Thoracic aorta (tissue), 2 donors: ENCODE data around the gene REPIN1. TPM values are rescaled to one million over a fixed set of nuclear protein-coding genes. Genes with fewer than 3 reads are reported as not detected.

Source experiments
- ATAC-seq: fragments of 150-250 bp; one replicate; pipeline ENCODE4 v1.8.0; 2017; ENCODE audit warnings: low read depth; ENCODE audit not compliant: insufficient number of reproducible peaks, low FRiP score
- DNase-seq: peaks from one replicate; pipeline ENCODE4 v3.0.0-alpha.2; 2020; ENCODE audit warnings: low spot score
- H3K27ac ChIP-seq, 2 donors: fragments of 200-600 bp; sonication (generic); 1 replicate in 1 of 2; 2 replicates in 1 of 2; pipeline ENCODE4 v1.5.1; 2016; ENCODE audit warnings: mild to moderate bottlenecking in 2 of 2, moderate library complexity in 2 of 2
- H3K27me3 ChIP-seq: fragments of 200-600 bp; sonication (generic); replicated peaks from 2 replicates; pipeline ENCODE4 v1.6.0; 2016; ENCODE audit warnings: mild to moderate bottlenecking; ENCODE audit not compliant: insufficient read depth
- H3K36me3 ChIP-seq: fragments of 200-600 bp; sonication (generic); one replicate; pipeline ENCODE4 v1.5.1; 2016
- H3K4me1 ChIP-seq, 2 donors: fragments of 200-600 bp; sonication (generic); 1 replicate in 1 of 2; 2 replicates in 1 of 2; pipeline versions ENCODE4 v1.5.1 to v1.6.0; 2016; ENCODE audit warnings: low read depth in 2 of 2, mild to moderate bottlenecking in 1 of 2; ENCODE audit not compliant: control insufficient read depth in 1 of 2
- H3K4me3 ChIP-seq: fragments of 200-600 bp; sonication (generic); 2 replicates; pipeline ENCODE4 v1.5.1; 2016; ENCODE audit warnings: mild to moderate bottlenecking
- H3K9me3 ChIP-seq: fragments of 200-600 bp; sonication (generic); 2 replicates; pipeline ENCODE4 v1.5.1; 2016
- total RNA-seq, 2 donors: library from RNA; depleted of rRNA; stranded (reverse); fragments of >200 nt; gene quantifications; one replicate each; pipeline versions ENCODE4 v1.1.0 to v1.2.3, GENCODE V29; 2016
- TF ChIP-seq, protein P1 (sequence below): fragments of 200-600 bp; sonication (generic); IDR thresholded peaks from one replicate; pipeline ENCODE4 v1.5.1; 2019; ENCODE audit warnings: antibody characterized with exemption

The REPIN1 gene
- total RNA-seq, 2 donors from 2014 or later, result 80.0 to 82.3 TPM

DNA sequence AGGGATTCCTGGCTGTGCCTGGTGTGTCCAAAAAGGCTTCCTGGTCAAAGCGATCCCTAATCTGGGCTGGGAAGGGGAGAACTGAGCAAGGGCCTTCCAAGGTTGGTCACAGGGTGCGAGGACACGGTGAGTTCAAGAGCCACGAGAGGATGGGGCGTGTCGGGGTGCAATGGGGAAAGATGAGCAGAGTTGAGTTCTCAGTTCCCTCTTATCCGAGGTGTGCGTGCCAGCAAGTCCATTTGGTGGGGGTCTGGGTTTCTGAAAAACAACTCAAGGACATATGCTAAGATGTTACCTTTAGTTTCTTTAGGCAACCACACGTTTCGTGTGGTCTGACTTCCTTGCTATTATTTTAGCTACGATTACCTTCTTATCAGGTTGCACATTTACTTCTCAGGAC is 11.8 kb downstream of the REPIN1 start:
- no peak overlapping the region for H3K27ac ChIP-seq

DNA sequence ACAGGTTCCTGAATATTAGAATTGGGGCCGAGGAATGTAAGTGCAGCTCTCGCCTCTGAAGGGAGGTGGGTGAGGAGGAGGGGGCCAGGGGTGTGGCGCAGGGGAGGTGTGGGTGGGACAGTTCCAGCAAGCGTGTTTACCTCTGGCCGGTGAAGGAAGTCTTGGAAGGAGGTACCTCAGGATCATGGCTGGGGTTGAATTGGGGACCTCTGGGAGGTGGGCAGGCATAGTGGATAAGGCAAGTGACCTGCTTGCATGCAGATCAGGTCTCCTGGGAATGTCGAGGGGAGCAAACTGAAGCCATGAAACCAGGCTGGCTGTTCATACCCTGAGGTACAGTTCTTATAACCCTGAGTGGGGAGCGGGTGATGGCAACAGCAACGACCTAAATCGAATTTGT is 12.5 kb downstream of the REPIN1 start:
- ATAC-seq, result no peak
- no peaks in the 10 kb centered on the region for H3K9me3 ChIP-seq
- no peak overlapping the region for H3K27ac ChIP-seq
- H3K27me3 ChIP-seq, result no peaks in the 10 kb centered on the region
- no peak overlapping the region for H3K4me3 ChIP-seq
- H3K4me1 ChIP-seq, result peaks cover 5 to 13% of the 10 kb centered on the region in 2 donors
- TF ChIP-seq, protein P1, sequence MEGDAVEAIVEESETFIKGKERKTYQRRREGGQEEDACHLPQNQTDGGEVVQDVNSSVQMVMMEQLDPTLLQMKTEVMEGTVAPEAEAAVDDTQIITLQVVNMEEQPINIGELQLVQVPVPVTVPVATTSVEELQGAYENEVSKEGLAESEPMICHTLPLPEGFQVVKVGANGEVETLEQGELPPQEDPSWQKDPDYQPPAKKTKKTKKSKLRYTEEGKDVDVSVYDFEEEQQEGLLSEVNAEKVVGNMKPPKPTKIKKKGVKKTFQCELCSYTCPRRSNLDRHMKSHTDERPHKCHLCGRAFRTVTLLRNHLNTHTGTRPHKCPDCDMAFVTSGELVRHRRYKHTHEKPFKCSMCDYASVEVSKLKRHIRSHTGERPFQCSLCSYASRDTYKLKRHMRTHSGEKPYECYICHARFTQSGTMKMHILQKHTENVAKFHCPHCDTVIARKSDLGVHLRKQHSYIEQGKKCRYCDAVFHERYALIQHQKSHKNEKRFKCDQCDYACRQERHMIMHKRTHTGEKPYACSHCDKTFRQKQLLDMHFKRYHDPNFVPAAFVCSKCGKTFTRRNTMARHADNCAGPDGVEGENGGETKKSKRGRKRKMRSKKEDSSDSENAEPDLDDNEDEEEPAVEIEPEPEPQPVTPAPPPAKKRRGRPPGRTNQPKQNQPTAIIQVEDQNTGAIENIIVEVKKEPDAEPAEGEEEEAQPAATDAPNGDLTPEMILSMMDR, result no peak
- no peak for DNase-seq
- H3K36me3 ChIP-seq, result no peaks in the 10 kb centered on the region

More for the DNA sequence above, 11.8 kb downstream of the REPIN1 start:
- Histone ChIP-seq H3K4me1 (peaks cover 5 to 13% of the 10 kb centered on the region in 2 donors), H3K27me3 (no peaks in the 10 kb centered on the region), H3K36me3 (no peaks in the 10 kb centered on the region), H3K4me3 (peak overlapping the region; percentile 77), H3K9me3 (no peaks in the 10 kb centered on the region)
- no peak for ATAC-seq
- TF ChIP-seq, protein P1, result no peak
- no peak for DNase-seq

- no peaks in the 10 kb centered on the region for H3K27me3 ChIP-seq
- no peaks in the 10 kb centered on the region for H3K9me3 ChIP-seq
- peaks cover 5 to 13% of the 10 kb centered on the region in 2 donors for H3K4me1 ChIP-seq
- no peak overlapping the region for H3K4me3 ChIP-seq
- DNase-seq (no peak), ATAC-seq (no peak)
- H3K27ac ChIP-seq, result no peak overlapping the region
- no peaks in the 10 kb centered on the region for H3K36me3 ChIP-seq
- TF ChIP-seq, protein P1, result no peak
Observed at GRCh38 chr7:150381785-150382122, 13.1 kb downstream of the REPIN1 start.

GRCh38 chr7:150382123-150382843 is 13.7 kb downstream of the REPIN1 start:
- TF ChIP-seq, protein P1, result no peak
- H3K27ac ChIP-seq, result no peak overlapping the region
- peaks cover 5 to 13% of the 10 kb centered on the region in 2 donors for H3K4me1 ChIP-seq
- no peaks in the 10 kb centered on the region for H3K36me3 ChIP-seq
- ATAC-seq (no peak), DNase-seq (no peak)
- no peak overlapping the region for H3K4me3 ChIP-seq
- no peaks in the 10 kb centered on the region for H3K27me3 ChIP-seq
- no peaks in the 10 kb centered on the region for H3K9me3 ChIP-seq

GRCh38 chr7:150382844-150383225 is 14.2 kb downstream of the REPIN1 start:
- TF ChIP-seq, protein P1, result no peak
- peaks cover 5 to 13% of the 10 kb centered on the region in 2 donors for H3K4me1 ChIP-seq
- ATAC-seq, result no peak

More at GRCh38 chr7:150382844-150383225, 14.2 kb downstream of the REPIN1 start:
- H3K4me3 ChIP-seq, result no peak overlapping the region
- H3K9me3 ChIP-seq, result no peaks in the 10 kb centered on the region
- no peaks in the 10 kb centered on the region for H3K27me3 ChIP-seq
- no peak for DNase-seq
- H3K27ac ChIP-seq, result no peak overlapping the region
- no peaks in the 10 kb centered on the region for H3K36me3 ChIP-seq
